ENCODE data around the gene ZNF335. TPM values are rescaled to one million over a fixed set of nuclear protein-coding genes. Genes with fewer than 3 reads are reported as not detected.

Gene ZNF335
- total and polyA plus RNA-seq, 2 of the 8 experiments (the other 6 are each of a cell fraction or from before 2014, with no cell fraction given) = 12.4 to 14.6 TPM

DNA sequence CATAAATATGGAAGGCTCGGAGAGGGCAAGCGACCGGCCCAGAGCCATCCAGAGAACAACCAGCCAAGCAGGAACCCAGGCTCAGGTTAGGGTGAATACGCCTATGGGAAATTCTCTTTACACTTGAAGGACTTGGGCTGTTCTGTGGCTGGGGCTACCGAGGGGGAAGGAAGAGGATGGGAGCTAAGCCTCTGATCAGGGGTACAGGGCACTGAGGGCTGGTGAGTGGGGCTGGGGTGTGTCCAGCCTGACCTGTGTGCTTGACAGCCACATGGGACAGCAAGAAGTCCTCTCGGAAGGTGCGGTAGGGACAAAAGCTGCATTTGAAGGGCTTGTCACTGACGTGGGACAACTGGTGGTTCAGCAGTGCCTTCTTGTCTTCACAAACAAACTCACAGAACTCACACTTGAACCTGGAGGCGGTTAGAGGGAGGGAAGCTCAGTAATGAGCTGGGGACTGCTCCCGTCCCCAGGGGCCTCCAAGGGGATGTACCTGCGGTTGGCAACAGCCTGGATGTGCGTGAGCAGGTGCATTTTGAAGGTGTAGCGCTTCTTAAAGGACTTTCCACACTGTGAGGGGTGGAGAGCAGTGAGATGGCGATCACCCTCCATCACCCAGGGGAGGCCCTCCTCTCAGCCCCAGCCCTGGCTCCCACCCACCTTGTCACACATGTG lies 11.9 kb downstream of the ZNF335 start:
- H3K9ac ChIP-seq (replicated peaks in 1 of 4; ENCODE audit: extremely low read depth in 1 of 4, low read depth in 3 of 4, low read length in 3 of 4) = no peak overlapping the region
- H2BK20ac ChIP-seq (ENCODE audit: low read length) = no peak overlapping the region
- no peak overlapping the region for H3K4me2 ChIP-seq (ENCODE audit: insufficient read depth in 1 of 2, low read depth in 2 of 2, low read length in 2 of 2)
- ChIA-PET POLR2A (ENCODE audit: partially characterized antibody) (interaction anchor here (1.0 to 16.7 kb wide), 8 partner anchors 10 to 143 kb away, joined by 3 to 238 read pairs (median 4); partner anchors contain the start of genes CTSA, NEURL2, PCIF1 and ZNF335), CTCF (ENCODE audit: partially characterized antibody) (interaction anchor here (0.9 to 9.7 kb wide), 7 partner anchors 11 to 161 kb away, joined by 3 to 82 read pairs (median 5); partner anchors contain the start of gene ZNF335)
- H4K20me1 ChIP-seq (replicated peaks in 1 of 2; ENCODE audit: control insufficient read depth in 1 of 2, insufficient read depth in 2 of 2, low read length in 2 of 2) = peaks cover 0 to 4% of the 10 kb centered on the region in 2 experiments
- H3K27ac ChIP-seq (ENCODE audit: low read depth, low read length) = no peak overlapping the region
- no peak overlapping the region for H2AFZ ChIP-seq (ENCODE audit: low read length)
- H4K91ac ChIP-seq (replicated peaks; ENCODE audit: insufficient read length, low read length) = no peak overlapping the region
- peaks cover 13 to 42% (median 31%) of the 10 kb centered on the region in 4 experiments for H3K36me3 ChIP-seq (ENCODE audit: control insufficient read depth in 2 of 4, insufficient read depth in 4 of 4, low read length in 3 of 4)
- H2BK12ac ChIP-seq (ENCODE audit: low read depth, low read length) = no peak overlapping the region
- no peak overlapping the region for H3K18ac ChIP-seq (ENCODE audit: extremely low read depth, low read length)
- TF ChIP-seq SP4 (IDR thresholded peaks at IDR 0.05; ENCODE audit: low read length) (no peak), SRF (IDR thresholded peaks at IDR 0.05; ENCODE audit: low read depth, low read length) (no peak), RFX5 (IDR thresholded peaks at IDR 0.05; ENCODE audit: borderline replicate concordance, low read depth, low read length) (no peak), SUZ12 (IDR thresholded peaks at IDR 0.05; ENCODE audit: low read length) (no peak), SAP30 (IDR thresholded peaks at IDR 0.05; ENCODE audit: insufficient read depth, insufficient replicate concordance, low read length) (no peak), HDAC2 (IDR thresholded peaks at IDR 0.05; ENCODE audit: borderline replicate concordance in 1 of 2, low read depth in 2 of 2, low read length in 2 of 2) (no peak), FOSL1 (IDR thresholded peaks at IDR 0.05; ENCODE audit: insufficient read depth, low read depth, low read length) (no peak)
- no peaks in the 10 kb centered on the region for H3K27me3 ChIP-seq (replicated peaks in 1 of 4; ENCODE audit: control insufficient read depth in 3 of 4, extremely low read depth in 1 of 4, insufficient read depth in 3 of 4, low read length in 3 of 4)
- no peak overlapping the region for H3K23ac ChIP-seq (ENCODE audit: insufficient read length)
- H2BK120ac ChIP-seq (replicated peaks; ENCODE audit: low read depth, low read length) = no peak overlapping the region
- no peaks in the 10 kb centered on the region for H3K79me1 ChIP-seq (ENCODE audit: low read depth, low read length)
- H3K9me3 ChIP-seq (ENCODE audit: insufficient read depth in 2 of 2, low read depth in 1 of 2, low read length in 1 of 2) = no peaks in the 10 kb centered on the region
- DNase-seq (ENCODE audit: low read depth in 1 of 2, low spot score in 2 of 2) = no peak
- WGBS, 2 experiments (ENCODE audit: extremely low coverage in 1 of 2, insufficient coverage in 1 of 2, insufficient read length in 1 of 2, insufficient replicate concordance in 2 of 2, low coverage in 1 of 2, low lambda C conversion rate in 2 of 2, missing lambda C conversion rate in 1 of 2) = 93% methylated on average over 14 of the region's 14 CpGs; no CpG with 5 or more reads in 1 of the 2 experiments
- H3K4me1 ChIP-seq (replicated peaks in 1 of 4; ENCODE audit: control insufficient read depth in 3 of 4, insufficient read depth in 4 of 4, low read length in 3 of 4) = no peaks in the 10 kb centered on the region
- H3K56ac ChIP-seq (replicated peaks; ENCODE audit: insufficient read length, low read depth, low read length) = no peak overlapping the region
- no peak overlapping the region for H2BK5ac ChIP-seq (ENCODE audit: low read depth, low read length)
- no peak overlapping the region for H3K4me3 ChIP-seq (ENCODE audit: extremely low read depth in 1 of 4, insufficient read depth in 2 of 4, low read depth in 3 of 4, low read length in 4 of 4)
- no peak overlapping the region for H4K5ac ChIP-seq (ENCODE audit: insufficient read length, low read depth, low read length)
- H3K23me2 ChIP-seq (ENCODE audit: low read depth, low read length) = no peaks in the 10 kb centered on the region
- no peak overlapping the region for H3K4ac ChIP-seq (replicated peaks; ENCODE audit: insufficient read length, low read depth, low read length)
- H2AK5ac ChIP-seq (ENCODE audit: low read depth, low read length) = no peak overlapping the region
- H3K14ac ChIP-seq (ENCODE audit: insufficient read length) = no peak overlapping the region
- H2BK15ac ChIP-seq (ENCODE audit: low read length) = no peak overlapping the region
- no peaks in the 10 kb centered on the region for H3K79me2 ChIP-seq (ENCODE audit: control insufficient read depth in 1 of 2, insufficient read depth in 2 of 2, low read length in 2 of 2)
- no peak overlapping the region for H4K8ac ChIP-seq (ENCODE audit: extremely low read depth, insufficient read depth, low read length)
- FAIRE-seq = no peak

Measured in H1 (cell line).